ENCODE data around the gene FZD10. TPM values are rescaled to one million over a fixed set of nuclear protein-coding genes. Genes with fewer than 3 reads are reported as not detected.

Gene FZD10
- total and polyA plus RNA-seq, 2 experiments from 2014 or later = 0.35 to 1.7 TPM

GRCh38 chr12:130186651-130187268, 24.5 kb downstream of the FZD10 start:
- WGBS (ENCODE audit: low lambda C conversion rate, missing lambda C conversion rate) = 44% methylated on average over 13 of the region's 13 CpGs
- H3K36me3 ChIP-seq (replicated peaks; ENCODE audit: insufficient read depth, low read depth) = no peaks in the 10 kb centered on the region
- DNase-seq (ENCODE audit: low spot score) = peak; percentile 24
- H2AFZ ChIP-seq = no peak overlapping the region
- no peaks in the 10 kb centered on the region for H3K9me2 ChIP-seq (replicated peaks; ENCODE audit: insufficient read depth)
- H3K4me2 ChIP-seq = no peak overlapping the region
- no peaks in the 10 kb centered on the region for H4K20me1 ChIP-seq (ENCODE audit: insufficient read depth, poor library complexity, severe bottlenecking)
- H3K27ac ChIP-seq = no peak overlapping the region
- no peaks in the 10 kb centered on the region for H3K79me2 ChIP-seq
- no peaks in the 10 kb centered on the region for H3K4me1 ChIP-seq (ENCODE audit: insufficient read depth)
- H3K27me3 ChIP-seq = peaks cover 5% of the 10 kb centered on the region
- TF ChIP-seq EZH2phosphoT487 (IDR thresholded peaks at IDR 0.05; ENCODE audit: low read depth, severe bottlenecking, unreplicated experiment) = no peak
- TF ChIP-seq, protein P1, sequence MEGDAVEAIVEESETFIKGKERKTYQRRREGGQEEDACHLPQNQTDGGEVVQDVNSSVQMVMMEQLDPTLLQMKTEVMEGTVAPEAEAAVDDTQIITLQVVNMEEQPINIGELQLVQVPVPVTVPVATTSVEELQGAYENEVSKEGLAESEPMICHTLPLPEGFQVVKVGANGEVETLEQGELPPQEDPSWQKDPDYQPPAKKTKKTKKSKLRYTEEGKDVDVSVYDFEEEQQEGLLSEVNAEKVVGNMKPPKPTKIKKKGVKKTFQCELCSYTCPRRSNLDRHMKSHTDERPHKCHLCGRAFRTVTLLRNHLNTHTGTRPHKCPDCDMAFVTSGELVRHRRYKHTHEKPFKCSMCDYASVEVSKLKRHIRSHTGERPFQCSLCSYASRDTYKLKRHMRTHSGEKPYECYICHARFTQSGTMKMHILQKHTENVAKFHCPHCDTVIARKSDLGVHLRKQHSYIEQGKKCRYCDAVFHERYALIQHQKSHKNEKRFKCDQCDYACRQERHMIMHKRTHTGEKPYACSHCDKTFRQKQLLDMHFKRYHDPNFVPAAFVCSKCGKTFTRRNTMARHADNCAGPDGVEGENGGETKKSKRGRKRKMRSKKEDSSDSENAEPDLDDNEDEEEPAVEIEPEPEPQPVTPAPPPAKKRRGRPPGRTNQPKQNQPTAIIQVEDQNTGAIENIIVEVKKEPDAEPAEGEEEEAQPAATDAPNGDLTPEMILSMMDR (IDR thresholded peaks at IDR 0.05; ENCODE audit: poor library complexity) = no peak
- no peak for TF ChIP-seq EZH2 (IDR thresholded peaks at IDR 0.05; ENCODE audit: borderline replicate concordance)
- H3K9me3 ChIP-seq (ENCODE audit: low read depth) = no peaks in the 10 kb centered on the region
- H3K4me3 ChIP-seq = no peak overlapping the region

- Histone ChIP-seq H3K4me3 (no peak overlapping the region), H3K36me3 (replicated peaks; ENCODE audit: insufficient read depth, low read depth) (no peaks in the 10 kb centered on the region), H3K27ac (no peak overlapping the region), H3K79me2 (no peaks in the 10 kb centered on the region), H4K20me1 (ENCODE audit: insufficient read depth, poor library complexity, severe bottlenecking) (no peaks in the 10 kb centered on the region), H3K9me3 (ENCODE audit: low read depth) (no peaks in the 10 kb centered on the region), H3K4me1 (ENCODE audit: insufficient read depth) (no peaks in the 10 kb centered on the region), H3K9me2 (replicated peaks; ENCODE audit: insufficient read depth) (no peaks in the 10 kb centered on the region), H3K4me2 (no peak overlapping the region), H2AFZ (no peak overlapping the region), H3K27me3 (no peaks in the 10 kb centered on the region)
- 75% methylated on average over 19 of the region's 19 CpGs for WGBS (ENCODE audit: low lambda C conversion rate, missing lambda C conversion rate)
- TF ChIP-seq, protein P1 (IDR thresholded peaks at IDR 0.05; ENCODE audit: poor library complexity) = peak; percentile 12
- TF ChIP-seq EZH2 (IDR thresholded peaks at IDR 0.05; ENCODE audit: borderline replicate concordance) = no peak
- no peak for DNase-seq (ENCODE audit: low spot score)
Measured at GRCh38 chr12:130192642-130193345, 30.5 kb downstream of the FZD10 start.

GRCh38 chr12:130194154-130194553, 31.9 kb downstream of the FZD10 start:
- H3K79me2 ChIP-seq = no peaks in the 10 kb centered on the region
- no peaks in the 10 kb centered on the region for H3K9me2 ChIP-seq (replicated peaks; ENCODE audit: insufficient read depth)
- H2AFZ ChIP-seq = no peak overlapping the region
- H3K4me1 ChIP-seq (ENCODE audit: insufficient read depth) = no peaks in the 10 kb centered on the region
- H3K27me3 ChIP-seq = no peaks in the 10 kb centered on the region
- no peaks in the 10 kb centered on the region for H4K20me1 ChIP-seq (ENCODE audit: insufficient read depth, poor library complexity, severe bottlenecking)
- no peak overlapping the region for H3K4me3 ChIP-seq
- no peaks in the 10 kb centered on the region for H3K36me3 ChIP-seq (replicated peaks; ENCODE audit: insufficient read depth, low read depth)
- no peak for DNase-seq (ENCODE audit: low spot score)
- H3K27ac ChIP-seq = no peak overlapping the region
- no peaks in the 10 kb centered on the region for H3K9me3 ChIP-seq (ENCODE audit: low read depth)
- WGBS (ENCODE audit: low lambda C conversion rate, missing lambda C conversion rate) = 63% methylated on average over 10 of the region's 10 CpGs
- TF ChIP-seq EZH2 (IDR thresholded peaks at IDR 0.05; ENCODE audit: borderline replicate concordance) = no peak
- no peak overlapping the region for H3K4me2 ChIP-seq

DNA sequence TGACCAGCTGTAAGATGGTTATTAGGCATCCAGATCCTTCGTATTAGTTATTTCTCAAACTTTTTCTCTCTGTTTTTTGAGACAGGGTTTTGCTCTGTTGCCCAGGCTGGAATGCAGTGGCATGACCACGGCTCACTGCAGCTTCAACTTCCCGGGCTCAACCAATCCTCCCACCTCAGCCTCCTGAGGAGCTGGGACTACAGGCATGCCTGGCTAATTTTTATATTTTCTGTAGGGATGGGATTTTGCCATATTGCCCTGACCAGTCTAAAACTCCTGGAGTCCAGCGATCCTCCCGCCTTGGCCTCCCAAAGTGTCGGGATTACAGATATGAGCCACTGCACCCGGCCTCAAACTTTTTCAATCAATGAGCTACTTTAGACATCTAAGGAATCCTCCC, 33.1 kb downstream of the FZD10 start:
- no peaks in the 10 kb centered on the region for H3K9me2 ChIP-seq (replicated peaks; ENCODE audit: insufficient read depth)
- H3K79me2 ChIP-seq = no peaks in the 10 kb centered on the region
- H3K4me3 ChIP-seq = no peak overlapping the region
- H2AFZ ChIP-seq = no peak overlapping the region
- no peaks in the 10 kb centered on the region for H3K4me1 ChIP-seq (ENCODE audit: insufficient read depth)
- no peaks in the 10 kb centered on the region for H3K36me3 ChIP-seq (replicated peaks; ENCODE audit: insufficient read depth, low read depth)
- no peaks in the 10 kb centered on the region for H3K27me3 ChIP-seq
- no peak overlapping the region for H3K4me2 ChIP-seq
- no peaks in the 10 kb centered on the region for H3K9me3 ChIP-seq (ENCODE audit: low read depth)
- TF ChIP-seq, protein P1 (IDR thresholded peaks at IDR 0.05; ENCODE audit: poor library complexity) = no peak
- TF ChIP-seq EZH2phosphoT487 (IDR thresholded peaks at IDR 0.05; ENCODE audit: low read depth, severe bottlenecking, unreplicated experiment) (no peak), EZH2 (IDR thresholded peaks at IDR 0.05; ENCODE audit: borderline replicate concordance) (no peak)
- DNase-seq (ENCODE audit: low spot score) = no peak
- no peaks in the 10 kb centered on the region for H4K20me1 ChIP-seq (ENCODE audit: insufficient read depth, poor library complexity, severe bottlenecking)
- 91% methylated on average over 7 of the region's 7 CpGs for WGBS (ENCODE audit: low lambda C conversion rate, missing lambda C conversion rate)
- H3K27ac ChIP-seq = no peak overlapping the region
